ENCODE data around the gene SECISBP2L.
"Not testable (repeated sequence)": the region's sequence is repeated elsewhere in the genome, so short reads cannot be mapped to it uniquely, and the experiment has no call there.

Gene SECISBP2L

GRCh38 chr15:48993380-48993779, 52.9 kb downstream of the SECISBP2L start:
- DNase-seq, result no peak

GRCh38 chr15:48992545-48992944, 53.7 kb downstream of the SECISBP2L start:
- no peak for DNase-seq

- DNase-seq, result no peak
Measured at GRCh38 chr15:48992096-48992495, 54.1 kb downstream of the SECISBP2L start.

GRCh38 chr15:48989170-48989569, 57.1 kb downstream of the SECISBP2L start:
- no peak for DNase-seq

GRCh38 chr15:48987142-48987541, 59.1 kb downstream of the SECISBP2L start:
- no peak for DNase-seq

- DNase-seq, result no peak
Measured at GRCh38 chr15:48986240-48986639, 60.0 kb downstream of the SECISBP2L start.

GRCh38 chr15:48985516-48985915, 60.7 kb downstream of the SECISBP2L start:
- DNase-seq, result no peak

GRCh38 chr15:48984811-48985352, 61.4 kb downstream of the SECISBP2L start:
- no peak for DNase-seq

GRCh38 chr15:48984021-48984710, 62.1 kb downstream of the SECISBP2L start:
- no peak for DNase-seq

GRCh38 chr15:48983300-48983699, 62.9 kb downstream of the SECISBP2L start:
- no peak for DNase-seq

- DNase-seq, result no peak
Measured at GRCh38 chr15:48981941-48982340, 64.3 kb downstream of the SECISBP2L start.

GRCh38 chr15:48978638-48979037, 67.6 kb downstream of the SECISBP2L start:
- no peak for DNase-seq

GRCh38 chr15:48976444-48977088, 69.7 kb downstream of the SECISBP2L start:
- DNase-seq, result no peak

- DNase-seq, result peak; percentile 31 to 87
Measured at GRCh38 chr15:48975472-48976419, 70.5 kb downstream of the SECISBP2L start.

- no peak for DNase-seq
Measured at GRCh38 chr15:48974882-48975281, 71.4 kb downstream of the SECISBP2L start.

- no peak for DNase-seq
Measured at GRCh38 chr15:48972750-48973503, 73.3 kb downstream of the SECISBP2L start.

- not testable (repeated sequence) for DNase-seq
Measured at GRCh38 chr15:48970926-48971325, 75.3 kb downstream of the SECISBP2L start.

GRCh38 chr15:48968066-48968465, 78.2 kb downstream of the SECISBP2L start:
- DNase-seq, result no peak

GRCh38 chr15:48967336-48967735, 78.9 kb downstream of the SECISBP2L start:
- no peak for DNase-seq

- DNase-seq, result no peak
Measured at GRCh38 chr15:48966595-48967301, 79.5 kb downstream of the SECISBP2L start.

- peak in 1 of 2 experiments; percentile 57 for DNase-seq
Measured at GRCh38 chr15:48965972-48966371, 80.3 kb downstream of the SECISBP2L start.

- DNase-seq, result no peak
Measured at GRCh38 chr15:48964898-48965297, 81.3 kb downstream of the SECISBP2L start.

Data from NCI-H446 (cell line).